Prostate gland (tissue), 2 donors: ENCODE measurements around the gene ADAMTSL3. TPM values are rescaled to one million over a fixed set of nuclear protein-coding genes. Genes with fewer than 3 reads are reported as not detected.

Experiments used
- DNase-seq: peaks from one replicate; pipeline ENCODE4 v3.0.0-alpha.2; 2019; ENCODE audit warnings: low spot score
- H3K27ac ChIP-seq, 2 donors: fragments of 200-600 bp; sonication (generic); 2 replicates each; pipeline ENCODE4 v1.5.1; 2017 to 2019
- H3K27me3 ChIP-seq: fragments of 200-600 bp; sonication (generic); replicated peaks from 2 replicates; pipeline ENCODE4 v1.5.1; 2019; ENCODE audit not compliant: insufficient read depth
- H3K36me3 ChIP-seq, 2 donors: fragments of 200-600 bp; sonication (generic); 1 replicate in 1 of 2; 2 replicates in 1 of 2; pipeline versions ENCODE4 v1.5.1 to v1.8.1; 2017 to 2019
- H3K4me1 ChIP-seq: fragments of 200-600 bp; sonication (generic); replicated peaks from 2 replicates; pipeline ENCODE4 v1.5.1; 2019
- H3K4me3 ChIP-seq, 2 donors: fragments of 200-600 bp; sonication (generic); 2 replicates each; pipeline ENCODE4 v1.5.1; 2017 to 2019
- H3K9me3 ChIP-seq: fragments of 200-600 bp; sonication (generic); 2 replicates; pipeline ENCODE4 v1.5.1; 2017
- POLR2A ChIP-seq: fragments of 450-650 bp; IDR thresholded peaks from one replicate; pipeline ENCODE4 v1.6.1; 2016; ENCODE audit warnings: antibody characterized with exemption, mild to moderate bottlenecking
- POLR2AphosphoS5 ChIP-seq: sonication (generic); formaldehyde crosslinking; IDR thresholded peaks from one replicate; pipeline ENCODE4 v1.6.1; 2017; ENCODE audit warnings: antibody characterized with exemption
- WGBS: methylation state at CpG from one replicate; pipeline ENCODE4 v1.1.5; 2018; 5-methylcytosine and 5-hydroxymethylcytosine counted together
- intact Hi-C: fragments of 100-400 bp; cut with DNase I; formaldehyde crosslinking; loops from one replicate; pipeline ENCODE4 v1.14.2; 2022
- total RNA-seq, 2 donors: library from RNA; depleted of rRNA; stranded (reverse); fragments of >200 nt; gene quantifications; one replicate each; pipeline ENCODE4 v1.1.0, GENCODE V29; 2016
- TF ChIP-seq, protein P1 (sequence below), 4 experiments: fragments of 200-600 bp in 2 of 4; fragments of 450-650 bp in 2 of 4; sonication (generic) in 2 of 4; IDR thresholded peaks; 1 replicate in 3 of 4; 2 replicates in 1 of 4; pipeline ENCODE4 v1.5.1; 2016 to 2019; ENCODE audit warnings: antibody characterized with exemption in 4 of 4, mild to moderate bottlenecking in 2 of 4, moderate library complexity in 2 of 4

The ADAMTSL3 gene
- total RNA-seq, 2 donors from 2014 or later, result 4.5 to 25.2 TPM

DNA sequence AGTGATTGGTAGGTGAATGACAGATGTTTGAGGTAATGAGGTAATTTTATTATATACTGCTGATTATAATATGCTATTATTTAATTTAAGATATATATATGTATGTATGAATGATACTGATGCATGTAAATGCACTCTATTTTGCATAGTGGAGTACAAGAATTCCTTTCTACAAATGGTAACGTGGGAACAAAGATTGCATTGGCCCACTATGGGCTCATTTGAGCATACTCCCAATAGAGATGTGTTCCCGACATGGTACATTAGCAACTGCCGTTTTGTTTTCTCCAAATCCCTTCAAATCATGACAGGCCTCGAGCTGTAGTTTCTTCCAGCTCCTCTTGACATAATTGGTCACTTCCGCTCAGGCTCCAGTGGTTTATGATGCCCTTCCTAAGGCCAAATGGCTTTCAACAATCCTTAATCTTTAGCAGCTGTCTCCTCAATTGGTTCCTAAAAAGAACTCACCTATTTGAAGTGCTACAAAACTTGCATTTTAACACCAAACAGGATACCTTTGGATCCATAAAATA lies 266.1 kb downstream of the ADAMTSL3 start:
- H3K36me3 ChIP-seq, result no peaks in the 10 kb centered on the region
- H3K4me1 ChIP-seq, result peaks cover 3% of the 10 kb centered on the region
- H3K27ac ChIP-seq, result no peak overlapping the region
- TF ChIP-seq POLR2AphosphoS5 (no peak), POLR2A (no peak)
- H3K27me3 ChIP-seq, result no peaks in the 10 kb centered on the region
- WGBS, result 77% methylated on average over 5 of the region's 5 CpGs
- DNase-seq, result no peak
- intact Hi-C loops, result no loop called here
- H3K4me3 ChIP-seq, result no peak overlapping the region
- H3K9me3 ChIP-seq, result no peaks in the 10 kb centered on the region

DNA sequence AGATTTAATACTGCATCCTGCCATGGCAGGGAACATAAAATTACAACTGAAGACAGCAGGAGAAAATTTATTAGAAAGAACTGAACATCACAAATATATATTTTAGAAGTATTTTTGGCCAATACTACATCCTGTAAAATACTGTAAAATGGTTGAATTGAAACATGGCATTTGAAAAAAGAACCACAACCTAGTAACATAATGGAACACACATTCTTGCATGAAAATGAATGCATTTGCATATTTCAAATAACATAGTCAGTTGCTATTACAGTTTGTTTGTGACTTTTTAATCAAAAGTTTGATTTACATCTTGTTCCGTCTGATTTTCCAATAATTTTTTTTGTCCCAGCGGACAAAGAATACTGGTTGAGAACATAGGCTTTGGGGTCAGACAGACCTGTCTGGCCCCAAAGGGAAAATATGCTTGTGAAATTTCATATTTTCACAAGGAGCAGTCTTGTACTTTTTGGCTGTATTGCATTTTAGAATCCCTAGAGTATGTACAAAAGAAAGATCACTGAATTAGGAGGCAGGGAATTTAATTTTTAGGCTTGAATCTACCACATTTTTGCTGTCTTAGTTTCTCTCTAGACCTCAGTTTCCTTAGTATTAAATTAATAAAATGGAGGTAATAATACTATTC lies 268.8 kb downstream of the ADAMTSL3 start:
- intact Hi-C loops, result no loop called here
- H3K4me1 ChIP-seq, result no peaks in the 10 kb centered on the region
- H3K9me3 ChIP-seq, result no peaks in the 10 kb centered on the region
- no peaks in the 10 kb centered on the region for H3K36me3 ChIP-seq
- DNase-seq, result no peak
- WGBS, result 78% methylated on average over 2 of the region's 2 CpGs
- H3K27me3 ChIP-seq, result no peaks in the 10 kb centered on the region
- TF ChIP-seq POLR2A, result no peak
- no peak for TF ChIP-seq POLR2AphosphoS5
- TF ChIP-seq, protein P1, sequence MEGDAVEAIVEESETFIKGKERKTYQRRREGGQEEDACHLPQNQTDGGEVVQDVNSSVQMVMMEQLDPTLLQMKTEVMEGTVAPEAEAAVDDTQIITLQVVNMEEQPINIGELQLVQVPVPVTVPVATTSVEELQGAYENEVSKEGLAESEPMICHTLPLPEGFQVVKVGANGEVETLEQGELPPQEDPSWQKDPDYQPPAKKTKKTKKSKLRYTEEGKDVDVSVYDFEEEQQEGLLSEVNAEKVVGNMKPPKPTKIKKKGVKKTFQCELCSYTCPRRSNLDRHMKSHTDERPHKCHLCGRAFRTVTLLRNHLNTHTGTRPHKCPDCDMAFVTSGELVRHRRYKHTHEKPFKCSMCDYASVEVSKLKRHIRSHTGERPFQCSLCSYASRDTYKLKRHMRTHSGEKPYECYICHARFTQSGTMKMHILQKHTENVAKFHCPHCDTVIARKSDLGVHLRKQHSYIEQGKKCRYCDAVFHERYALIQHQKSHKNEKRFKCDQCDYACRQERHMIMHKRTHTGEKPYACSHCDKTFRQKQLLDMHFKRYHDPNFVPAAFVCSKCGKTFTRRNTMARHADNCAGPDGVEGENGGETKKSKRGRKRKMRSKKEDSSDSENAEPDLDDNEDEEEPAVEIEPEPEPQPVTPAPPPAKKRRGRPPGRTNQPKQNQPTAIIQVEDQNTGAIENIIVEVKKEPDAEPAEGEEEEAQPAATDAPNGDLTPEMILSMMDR (IDR thresholded peaks at IDR 0.05), result no peak
- no peak overlapping the region for H3K27ac ChIP-seq
- no peak overlapping the region for H3K4me3 ChIP-seq

DNA sequence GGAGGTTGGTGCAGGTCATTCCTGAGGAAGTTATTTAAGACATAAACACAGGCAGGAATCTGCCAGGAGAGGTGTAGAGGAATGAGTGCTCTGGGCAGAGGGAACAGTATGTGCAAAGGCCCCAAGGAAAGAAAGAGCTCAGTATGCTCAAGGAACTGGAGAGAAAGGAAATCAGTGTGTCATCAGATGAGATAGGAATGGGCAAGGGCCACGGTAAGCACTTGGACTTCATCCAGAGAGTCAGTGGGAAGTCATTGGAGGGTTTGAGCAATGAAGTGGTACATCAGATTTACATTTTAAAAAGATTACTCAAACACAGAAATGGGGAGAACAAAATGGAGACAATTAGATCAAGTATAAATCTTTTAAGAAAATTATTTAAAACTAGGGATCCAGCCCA lies 272.2 kb downstream of the ADAMTSL3 start:
- H3K36me3 ChIP-seq, result no peaks in the 10 kb centered on the region
- peaks cover 3% of the 10 kb centered on the region for H3K4me1 ChIP-seq
- TF ChIP-seq, protein P1 (IDR thresholded peaks at IDR 0.05), result no peak
- TF ChIP-seq POLR2AphosphoS5, result no peak
- no peak for TF ChIP-seq POLR2A
- no peak overlapping the region for H3K4me3 ChIP-seq
- whole genome bisulfite sequencing, result 40% methylated on average over 1 of the region's 1 CpG
- no peaks in the 10 kb centered on the region for H3K27me3 ChIP-seq
- DNase-seq, result no peak
- H3K9me3 ChIP-seq, result no peaks in the 10 kb centered on the region
- H3K27ac ChIP-seq, result no peak overlapping the region
- intact Hi-C loops, result no loop called here

DNA sequence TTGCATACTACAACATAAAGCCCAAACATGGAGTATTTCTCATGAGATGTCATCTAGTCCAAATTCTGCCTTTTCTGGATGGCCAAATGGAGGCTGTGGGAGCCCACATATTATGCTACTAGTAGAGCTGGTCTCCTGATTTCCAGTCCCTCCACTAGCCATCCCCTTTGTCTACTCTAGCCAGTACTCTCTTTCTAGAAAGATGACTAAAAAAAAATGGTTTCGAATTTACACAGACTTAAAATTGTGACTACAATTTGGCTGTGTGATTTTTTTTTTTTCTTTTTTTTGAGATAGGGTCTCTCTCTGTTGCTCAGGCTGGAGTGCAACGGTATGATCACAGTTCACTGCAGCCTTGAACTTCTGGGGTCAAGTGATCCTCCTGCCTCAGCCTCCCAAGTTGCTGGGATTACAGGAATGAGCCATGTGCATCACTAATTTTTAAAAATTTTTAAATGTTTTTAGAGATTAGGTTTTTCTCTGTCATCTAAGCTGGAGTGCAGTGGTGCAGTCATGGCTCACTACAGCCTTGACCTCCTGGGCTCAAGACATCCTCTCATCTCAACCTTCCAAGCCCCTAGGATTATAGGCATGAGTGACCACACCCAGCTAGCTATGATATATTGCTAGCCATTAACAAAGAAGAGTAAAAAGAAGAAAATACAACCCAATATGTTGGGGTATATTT lies 273.9 kb downstream of the ADAMTSL3 start:
- WGBS, result 95% methylated on average over 2 of the region's 2 CpGs
- H3K36me3 ChIP-seq, result no peaks in the 10 kb centered on the region
- peaks cover 3% of the 10 kb centered on the region for H3K4me1 ChIP-seq
- no peak overlapping the region for H3K27ac ChIP-seq
- H3K9me3 ChIP-seq, result no peaks in the 10 kb centered on the region
- intact Hi-C loops, result no loop called here
- DNase-seq, result no peak
- H3K27me3 ChIP-seq, result no peaks in the 10 kb centered on the region
- TF ChIP-seq, protein P1 (IDR thresholded peaks at IDR 0.05), result no peak
- TF ChIP-seq POLR2A (no peak), POLR2AphosphoS5 (no peak)
- H3K4me3 ChIP-seq, result no peak overlapping the region

DNA sequence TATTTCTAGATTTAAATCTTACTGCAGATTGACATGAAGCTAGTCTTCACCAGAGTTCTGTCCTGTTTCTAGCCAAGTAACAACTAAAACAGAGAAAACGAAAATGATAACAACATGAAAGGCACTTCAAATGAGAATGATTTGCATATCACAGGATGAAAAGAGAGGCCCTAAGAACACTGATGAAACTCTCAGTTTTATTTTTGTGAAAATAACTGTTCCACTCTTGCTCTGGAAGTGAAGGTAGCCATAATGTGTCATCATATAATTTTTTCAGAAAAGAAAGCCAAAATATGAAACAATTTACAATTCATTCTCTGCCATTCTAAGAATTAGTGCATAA lies 274.4 kb downstream of the ADAMTSL3 start:
- Histone ChIP-seq H3K4me1 (peaks cover 3% of the 10 kb centered on the region), H3K36me3 (no peaks in the 10 kb centered on the region), H3K27ac (no peak overlapping the region), H3K4me3 (no peak overlapping the region), H3K9me3 (no peaks in the 10 kb centered on the region), H3K27me3 (no peaks in the 10 kb centered on the region)
- DNase-seq, result no peak
- no peak for TF ChIP-seq POLR2A
- TF ChIP-seq, protein P1 (IDR thresholded peaks at IDR 0.05), result no peak
- WGBS, result 84% methylated on average over 1 of the region's 1 CpG
- intact Hi-C loops, result no loop called here
